22Rv1 (cell line): Measurements from ENCODE around the gene VENTX.

Experiments used
- CTCF ChIP-seq: fragments of 450-650 bp; IDR thresholded peaks from 2 replicates; pipeline ENCODE4 v1.5.1; 2017; ENCODE audit warnings: mild to moderate bottlenecking
- ZFX ChIP-seq: fragments of 450-650 bp; IDR thresholded peaks from 2 replicates; pipeline ENCODE4 v1.6.1; 2017; ENCODE audit warnings: antibody characterized with exemption, borderline replicate concordance

- no peak for TF ChIP-seq CTCF
- TF ChIP-seq ZFX: no peak
Observed at GRCh38 chr10:133191651-133192050, 46.0 kb upstream of the VENTX start.
